T-cell (primary cell): ENCODE results near the gene PEMT. TPM values are rescaled to one million over a fixed set of nuclear protein-coding genes. Genes with fewer than 3 reads are reported as not detected.

Experiments
- ATAC-seq, 4 experiments: fragments of 200-7000 bp in 3 of 4; fragments of 150-1000 bp in 1 of 4; cut with Tn5 transposase; replicated peaks in 1 of 4; 1 replicate in 3 of 4; 2 replicates in 1 of 4; pipeline ENCODE4 v1.10.0; 2021; ENCODE audit warnings: moderate library complexity in 3 of 4, mild to moderate bottlenecking in 2 of 4, moderate number of reproducible peaks in 1 of 4
- CTCF ChIA-PET, 2 donors: fragments of 300-600 bp; sonication (Branson Sonifier 250); formaldehyde crosslinking; loops; one replicate each; lab custom pipeline; 2022; ENCODE audit warnings: antibody characterized with exemption in 2 of 2; lab: Charles Lee
- POLR2A ChIA-PET, 2 donors: fragments of 300-600 bp; sonication (Branson Sonifier 250); formaldehyde crosslinking; loops; one replicate each; lab custom pipeline; 2022; ENCODE audit warnings: antibody characterized with exemption in 2 of 2; lab: Charles Lee
- DNase-seq, 35 experiments: peaks; one replicate each; pipeline versions ENCODE4 v3.0.0 to v3.0.0-alpha.2; 2013 to 2023
- H3K27ac ChIP-seq: one replicate; pipeline ENCODE4 v1.5.1; 2013; ENCODE audit warnings: low read length
- H3K27me3 ChIP-seq, 2 experiments: replicated peaks in 1 of 2; 1 replicate in 1 of 2; 2 replicates in 1 of 2; pipeline versions ENCODE4 v1.6.1 to v1.7.0; 2013; ENCODE audit warnings: low read length in 1 of 2, mixed read lengths in 1 of 2; ENCODE audit not compliant: control insufficient read depth in 2 of 2, insufficient read depth in 2 of 2; ENCODE audit errors: extremely low read depth in 1 of 2
- H3K36me3 ChIP-seq, 2 donors: 1 replicate in 1 of 2; 2 replicates in 1 of 2; pipeline versions ENCODE4 v1.6.1 to v1.7.0; 2013; ENCODE audit warnings: low read length in 1 of 2; ENCODE audit not compliant: control insufficient read depth in 2 of 2, insufficient read depth in 1 of 2; ENCODE audit errors: extremely low read depth in 1 of 2
- H3K4me1 ChIP-seq, 2 experiments: 1 replicate in 1 of 2; 2 replicates in 1 of 2; pipeline versions ENCODE4 v1.6.1 to v1.7.0; 2013; ENCODE audit warnings: low read length in 2 of 2, mixed read lengths in 1 of 2; ENCODE audit not compliant: insufficient read depth in 2 of 2, control insufficient read depth in 1 of 2; ENCODE audit errors: extremely low read depth in 1 of 2
- H3K4me3 ChIP-seq, 2 donors: 1 replicate in 1 of 2; 2 replicates in 1 of 2; pipeline versions ENCODE4 v1.5.1 to v1.7.0; 2013; ENCODE audit warnings: mild to moderate bottlenecking in 2 of 2, low read length in 1 of 2, moderate library complexity in 1 of 2; ENCODE audit not compliant: control insufficient read depth in 1 of 2; ENCODE audit errors: extremely low read depth in 1 of 2
- H3K9me3 ChIP-seq: 2 replicates; pipeline ENCODE4 v1.7.0; 2013
- H3K27ac Mint-ChIP-seq, 2 donors: one replicate each; pipeline ENCODE4 v1.8.0; 2020 to 2021; ENCODE audit warnings: mild to moderate bottlenecking in 2 of 2, mixed read lengths in 2 of 2
- H3K27me3 Mint-ChIP-seq, 2 donors: one replicate each; pipeline ENCODE4 v1.8.0; 2021 to 2022; ENCODE audit warnings: mixed read lengths in 2 of 2
- H3K36me3 Mint-ChIP-seq: one replicate; pipeline ENCODE4 v1.8.0; 2021; ENCODE audit warnings: mixed read lengths
- H3K4me1 Mint-ChIP-seq, 3 donors: one replicate each; pipeline ENCODE4 v1.8.0; 2020 to 2022; ENCODE audit warnings: mixed read lengths in 3 of 3, mild to moderate bottlenecking in 1 of 3
- H3K4me3 Mint-ChIP-seq, 3 donors: one replicate each; pipeline ENCODE4 v1.8.0; 2020 to 2022; ENCODE audit warnings: mild to moderate bottlenecking in 3 of 3, mixed read lengths in 3 of 3, moderate library complexity in 3 of 3
- H3K9me3 Mint-ChIP-seq, 3 donors: one replicate each; pipeline ENCODE4 v1.8.0; 2020 to 2022; ENCODE audit warnings: mixed read lengths in 3 of 3
- WGBS: methylation state at CpG from one replicate; pipeline ENCODE4 v1.1.5; 2013; ENCODE audit warnings: missing lambda C conversion rate; ENCODE audit not compliant: insufficient coverage; 5-methylcytosine and 5-hydroxymethylcytosine counted together
- total RNA-seq, 35 experiments: library from RNA in 6 of 35; stranded (reverse) in 6 of 35; fragments of 120-200 nt in 1 of 35; gene quantifications; one replicate each; pipeline versions ENCODE4 v1.2.1 to v1.2.4 and lab custom pipeline; 2013 to 2026

PEMT gene
- total RNA-seq, 5 donors from 2014 or later (not counting 1 experiment from before 2014, with no cell fraction given), result 13.3 to 25.8 (median 14.6) TPM

DNA sequence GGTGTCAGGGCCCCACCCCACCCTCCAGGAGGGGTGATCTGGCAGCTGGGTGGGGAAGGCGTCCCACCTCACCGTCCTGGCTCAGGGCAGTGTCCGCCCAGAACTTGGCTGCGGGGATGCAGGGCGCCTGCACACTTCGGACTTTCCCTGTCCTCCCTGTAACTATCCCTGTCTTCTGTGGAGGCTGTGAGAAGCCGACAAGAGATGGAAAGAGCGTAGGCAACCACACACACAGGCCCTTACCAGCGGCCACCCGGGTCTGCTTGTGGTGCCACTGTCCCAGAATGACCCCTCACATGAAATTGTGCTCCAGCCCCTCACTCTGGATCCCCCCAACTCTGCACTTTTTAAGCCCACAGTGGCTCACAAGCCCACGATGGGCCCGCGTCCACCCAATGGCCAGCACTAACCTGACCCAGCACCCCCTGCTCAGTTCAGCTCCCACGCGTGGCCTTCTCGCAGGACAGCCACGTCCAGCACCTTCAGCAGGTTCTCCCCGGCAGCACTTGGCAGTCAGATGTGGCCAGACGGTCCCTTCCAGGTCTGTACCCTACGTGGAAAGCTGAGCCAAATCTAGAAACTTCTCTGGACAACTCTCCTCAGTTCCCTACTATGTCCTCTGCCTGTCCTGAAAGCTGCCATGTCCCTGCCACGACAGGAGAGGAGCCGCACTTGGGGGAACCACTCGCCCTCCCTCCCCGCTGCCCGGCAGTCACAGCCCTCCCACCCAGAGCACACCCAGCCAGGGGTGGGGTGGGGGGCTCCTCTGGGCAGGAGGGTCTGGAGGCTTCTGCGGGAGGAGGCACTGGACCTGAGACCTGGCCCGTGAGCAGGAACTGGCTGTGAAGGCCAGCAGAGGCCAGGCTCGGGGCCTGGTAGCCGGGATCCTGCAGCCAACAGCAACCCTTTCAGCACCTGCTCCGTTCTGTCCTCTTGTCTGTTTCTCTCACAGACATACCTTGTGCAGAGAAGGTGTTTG, 38.0 kb downstream of the PEMT start:
- Mint-ChIP-seq H3K27me3 (no peaks in the 10 kb centered on the region), H3K4me3 (no peak overlapping the region), H3K27ac (no peak overlapping the region), H3K36me3 (no peaks in the 10 kb centered on the region), H3K9me3 (no peaks in the 10 kb centered on the region), H3K4me1 (no peaks in the 10 kb centered on the region)
- no peak for ATAC-seq
- H3K4me1 ChIP-seq, result no peaks in the 10 kb centered on the region
- H3K27me3 ChIP-seq, result no peaks in the 10 kb centered on the region
- H3K27ac ChIP-seq, result no peak overlapping the region
- no peaks in the 10 kb centered on the region for H3K9me3 ChIP-seq
- 96% methylated on average over 18 of the region's 30 CpGs for WGBS
- H3K36me3 ChIP-seq, result no peaks in the 10 kb centered on the region
- ChIA-PET POLR2A (no interaction called here), CTCF (no interaction called here)
- DNase-seq, result no peak
- H3K4me3 ChIP-seq, result no peak overlapping the region

DNA sequence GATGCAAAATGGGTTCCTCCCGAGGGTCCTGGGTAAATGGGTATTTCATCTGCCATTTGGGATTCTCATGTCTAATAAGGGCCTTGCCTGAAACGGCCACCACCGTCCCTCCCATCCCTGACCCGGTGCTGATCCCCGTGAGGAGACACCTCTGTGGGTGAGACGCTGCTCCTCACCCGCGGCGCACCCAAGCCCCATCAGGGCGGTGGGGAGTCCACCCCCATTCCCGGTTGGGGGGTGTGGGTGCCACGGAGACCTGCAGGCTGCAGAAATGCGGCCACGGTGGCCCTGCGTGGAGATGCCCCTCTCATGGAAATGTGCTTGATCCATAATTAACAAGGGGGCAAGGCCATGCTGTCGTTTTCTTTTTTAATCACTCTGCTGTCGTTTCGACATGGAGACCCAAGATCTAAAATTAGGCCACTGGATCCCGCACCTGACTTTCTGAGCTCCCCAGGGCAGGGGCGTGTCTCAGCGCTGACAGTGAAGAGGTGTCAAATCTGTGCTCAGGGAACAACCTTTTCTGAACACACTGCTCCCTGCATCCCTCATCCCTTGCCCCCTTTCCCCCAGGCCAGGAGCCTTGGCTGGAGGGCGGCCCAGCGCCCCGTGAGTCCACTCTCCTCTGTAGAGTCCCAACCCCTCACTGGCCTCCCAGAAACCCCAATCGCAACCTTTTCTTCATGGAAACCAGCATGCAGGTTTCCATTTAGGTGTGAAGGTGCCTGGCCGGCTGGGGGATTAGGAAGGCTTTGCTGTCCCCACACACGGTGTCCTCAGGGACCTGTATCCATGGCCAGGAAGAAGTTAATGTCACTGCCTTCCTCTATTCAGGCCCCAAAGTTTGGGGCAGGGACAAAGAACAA, 38.9 kb downstream of the PEMT start:
- 98% methylated on average over 17 of the region's 27 CpGs for WGBS
- no peak overlapping the region for H3K27ac Mint-ChIP-seq

GRCh38 chr17:17551361-17551760, 40.1 kb downstream of the PEMT start:
- Mint-ChIP-seq H3K36me3 (no peaks in the 10 kb centered on the region), H3K4me3 (no peak overlapping the region), H3K27me3 (no peaks in the 10 kb centered on the region), H3K9me3 (no peaks in the 10 kb centered on the region), H3K27ac (no peak overlapping the region), H3K4me1 (no peaks in the 10 kb centered on the region)
- DNase-seq (no peak), ATAC-seq (no peak)
- no peaks in the 10 kb centered on the region for H3K4me1 ChIP-seq
- no peak overlapping the region for H3K4me3 ChIP-seq
- no peaks in the 10 kb centered on the region for H3K27me3 ChIP-seq
- no peaks in the 10 kb centered on the region for H3K36me3 ChIP-seq
- H3K27ac ChIP-seq, result no peak overlapping the region
- WGBS, result 90% methylated on average over 11 of the region's 11 CpGs
- CTCF ChIA-PET, result interaction anchor here in 1 of 2 donors (0.6 kb wide), 1 partner anchor 316 kb away, joined by 3 read pairs; no protein-coding TSS in a partner anchor
- POLR2A ChIA-PET, result no interaction called here
- no peaks in the 10 kb centered on the region for H3K9me3 ChIP-seq

More for the DNA sequence above, 38.9 kb downstream of the PEMT start:
- Mint-ChIP-seq H3K27me3 (no peaks in the 10 kb centered on the region), H3K4me1 (no peaks in the 10 kb centered on the region), H3K36me3 (no peaks in the 10 kb centered on the region), H3K9me3 (no peaks in the 10 kb centered on the region), H3K4me3 (no peak overlapping the region)
- DNase-seq, result no peak
- H3K4me3 ChIP-seq, result no peak overlapping the region
- H3K4me1 ChIP-seq, result no peaks in the 10 kb centered on the region
- no peak for ATAC-seq
- H3K9me3 ChIP-seq, result no peaks in the 10 kb centered on the region
- ChIA-PET CTCF (no interaction called here), POLR2A (no interaction called here)
- no peaks in the 10 kb centered on the region for H3K27me3 ChIP-seq
- H3K27ac ChIP-seq, result no peak overlapping the region
- H3K36me3 ChIP-seq, result no peaks in the 10 kb centered on the region

- no peaks in the 10 kb centered on the region for H3K9me3 ChIP-seq
- H3K4me3 Mint-ChIP-seq, result no peak overlapping the region
- 90% methylated on average over 19 of the region's 20 CpGs for WGBS
- no peak overlapping the region for H3K27ac ChIP-seq
- CTCF ChIA-PET, result no interaction called here
- H3K9me3 Mint-ChIP-seq, result no peaks in the 10 kb centered on the region
- no peaks in the 10 kb centered on the region for H3K4me1 ChIP-seq
- DNase-seq, result no peak
- no peak overlapping the region for H3K4me3 ChIP-seq
- POLR2A ChIA-PET, result no interaction called here
- H3K27me3 Mint-ChIP-seq, result no peaks in the 10 kb centered on the region
- no peaks in the 10 kb centered on the region for H3K36me3 ChIP-seq
- H3K27ac Mint-ChIP-seq, result no peak overlapping the region
- no peak for ATAC-seq
- no peaks in the 10 kb centered on the region for H3K4me1 Mint-ChIP-seq
- H3K27me3 ChIP-seq, result no peaks in the 10 kb centered on the region
- H3K36me3 Mint-ChIP-seq, result no peaks in the 10 kb centered on the region
These were observed 41.7 kb downstream of the PEMT start for GRCh38 chr17:17549732-17550366.

DNA sequence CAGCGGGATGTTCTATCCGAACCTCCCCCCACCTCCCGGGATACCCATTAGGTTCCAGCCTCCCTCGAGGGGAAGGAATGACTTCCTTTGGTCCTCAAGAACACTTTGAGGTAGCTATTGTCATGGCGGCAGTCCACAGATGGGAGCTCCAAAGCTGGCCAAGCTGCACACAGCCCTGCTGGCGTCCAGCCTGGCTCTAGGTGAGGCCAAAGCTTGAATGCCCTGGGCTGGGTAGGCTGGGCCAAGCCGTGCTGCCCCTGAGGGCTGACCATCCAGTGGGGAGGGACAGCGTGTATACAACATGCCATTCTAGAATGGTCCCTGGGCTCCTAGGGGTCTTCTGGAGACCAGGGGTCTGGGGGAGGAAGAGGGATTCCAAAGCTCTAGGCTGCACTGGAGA, 43.5 kb downstream of the PEMT start:
- no peaks in the 10 kb centered on the region for H3K27me3 ChIP-seq
- H3K4me1 ChIP-seq, result no peaks in the 10 kb centered on the region
- no peak for DNase-seq
- WGBS, result 87% methylated on average over 5 of the region's 8 CpGs
- Mint-ChIP-seq H3K27me3 (no peaks in the 10 kb centered on the region), H3K4me3 (no peak overlapping the region), H3K27ac (no peak overlapping the region), H3K36me3 (no peaks in the 10 kb centered on the region), H3K9me3 (no peaks in the 10 kb centered on the region), H3K4me1 (no peaks in the 10 kb centered on the region)
- H3K4me3 ChIP-seq, result no peak overlapping the region
- no peak for ATAC-seq
- no peaks in the 10 kb centered on the region for H3K36me3 ChIP-seq
- ChIA-PET POLR2A (interaction anchor here in 1 of 2 donors (0.6 kb wide), 1 partner anchor 10 kb away, joined by 3 read pairs; no protein-coding TSS in a partner anchor), CTCF (no interaction called here)
- H3K27ac ChIP-seq, result no peak overlapping the region
- H3K9me3 ChIP-seq, result no peaks in the 10 kb centered on the region

GRCh38 chr17:17547210-17547764, 44.2 kb downstream of the PEMT start:
- ChIA-PET CTCF (no interaction called here), POLR2A (interaction anchor here in 1 of 2 donors (0.5 kb wide), 1 partner anchor 477 kb away, joined by 3 read pairs; no protein-coding TSS in a partner anchor)
- Mint-ChIP-seq H3K4me3 (no peak overlapping the region), H3K9me3 (no peaks in the 10 kb centered on the region), H3K27ac (no peak overlapping the region), H3K4me1 (no peaks in the 10 kb centered on the region), H3K36me3 (no peaks in the 10 kb centered on the region), H3K27me3 (no peaks in the 10 kb centered on the region)
- DNase-seq (no peak), ATAC-seq (no peak)
- Histone ChIP-seq H3K27ac (no peak overlapping the region), H3K9me3 (no peaks in the 10 kb centered on the region), H3K4me1 (no peaks in the 10 kb centered on the region), H3K27me3 (no peaks in the 10 kb centered on the region), H3K4me3 (no peak overlapping the region), H3K36me3 (no peaks in the 10 kb centered on the region)
- no CpG with 5 or more reads among the region's 9 CpGs for WGBS
